ENCODE measurements around the gene SEC63. TPM values are rescaled to one million over a fixed set of nuclear protein-coding genes. Genes with fewer than 3 reads are reported as not detected.
A peak's percentile ranks its signal among the peaks of the same experiment; 100 is the strongest.

SEC63 gene
- total RNA-seq, 6 donors from 2014 or later = 35.0 to 111 (median 77.9) TPM

DNA sequence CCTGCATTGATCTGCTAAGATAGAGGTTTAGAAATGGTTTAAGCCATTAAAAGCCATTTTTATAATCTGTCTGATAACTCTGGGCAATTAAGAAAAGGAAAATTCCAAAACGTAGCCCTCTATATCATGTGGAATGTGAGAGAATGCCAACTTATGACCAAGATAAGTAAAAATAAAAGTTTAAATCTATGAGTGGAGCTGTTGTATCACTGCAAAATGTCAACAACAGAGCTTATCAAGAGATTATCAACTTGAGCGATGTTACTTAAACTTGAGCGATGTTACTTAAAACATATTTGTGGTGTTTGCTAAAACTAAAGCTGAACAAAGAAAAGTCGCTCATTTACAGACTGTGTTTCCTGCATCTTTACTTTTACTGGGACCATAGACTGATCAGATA, 87.0 kb downstream of the SEC63 start:
- 88 to 90% methylated on average over 4 of the region's 4 CpGs for WGBS, 2 donors
- H3K36me3 ChIP-seq = peaks cover 0 to 54% (median 24%) of the 10 kb centered on the region in 4 donors
- no peaks in the 10 kb centered on the region for H3K9me3 ChIP-seq
- no peak for DNase-seq
- TF ChIP-seq EP300 (IDR thresholded peaks at IDR 0.05) (no peak), POLR2AphosphoS5 (IDR thresholded peaks at IDR 0.05) (no peak), POLR2A (IDR thresholded peaks at IDR 0.05) (no peak)
- TF ChIP-seq, protein P1, sequence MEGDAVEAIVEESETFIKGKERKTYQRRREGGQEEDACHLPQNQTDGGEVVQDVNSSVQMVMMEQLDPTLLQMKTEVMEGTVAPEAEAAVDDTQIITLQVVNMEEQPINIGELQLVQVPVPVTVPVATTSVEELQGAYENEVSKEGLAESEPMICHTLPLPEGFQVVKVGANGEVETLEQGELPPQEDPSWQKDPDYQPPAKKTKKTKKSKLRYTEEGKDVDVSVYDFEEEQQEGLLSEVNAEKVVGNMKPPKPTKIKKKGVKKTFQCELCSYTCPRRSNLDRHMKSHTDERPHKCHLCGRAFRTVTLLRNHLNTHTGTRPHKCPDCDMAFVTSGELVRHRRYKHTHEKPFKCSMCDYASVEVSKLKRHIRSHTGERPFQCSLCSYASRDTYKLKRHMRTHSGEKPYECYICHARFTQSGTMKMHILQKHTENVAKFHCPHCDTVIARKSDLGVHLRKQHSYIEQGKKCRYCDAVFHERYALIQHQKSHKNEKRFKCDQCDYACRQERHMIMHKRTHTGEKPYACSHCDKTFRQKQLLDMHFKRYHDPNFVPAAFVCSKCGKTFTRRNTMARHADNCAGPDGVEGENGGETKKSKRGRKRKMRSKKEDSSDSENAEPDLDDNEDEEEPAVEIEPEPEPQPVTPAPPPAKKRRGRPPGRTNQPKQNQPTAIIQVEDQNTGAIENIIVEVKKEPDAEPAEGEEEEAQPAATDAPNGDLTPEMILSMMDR (IDR thresholded peaks at IDR 0.05) = no peak
- H3K4me1 ChIP-seq = no peaks in the 10 kb centered on the region
- H3K27me3 ChIP-seq = no peaks in the 10 kb centered on the region
- ATAC-seq (ENCODE audit: low FRiP score in 2 of 2) = no peak
- H3K27ac ChIP-seq = no peak overlapping the region
- no peak overlapping the region for H3K4me3 ChIP-seq

DNA sequence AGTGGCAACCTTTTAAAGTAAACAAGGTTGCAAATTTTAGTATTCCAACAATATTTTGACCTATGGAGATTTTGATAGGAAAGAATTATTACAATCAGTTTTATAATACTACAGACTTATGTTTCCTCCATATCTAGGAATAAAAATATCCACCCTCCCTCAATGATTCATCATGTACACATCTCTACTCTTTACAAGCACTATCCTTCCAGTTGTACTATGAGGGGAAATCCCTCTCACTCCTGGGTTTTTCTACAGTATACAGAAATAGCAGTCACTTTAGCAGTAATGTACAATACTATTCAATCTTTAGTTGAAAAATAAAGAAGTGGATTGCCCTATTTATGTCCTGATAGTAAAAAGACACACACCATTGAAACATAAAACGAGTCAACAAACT, 87.6 kb downstream of the SEC63 start:
- TF ChIP-seq POLR2AphosphoS5 (IDR thresholded peaks at IDR 0.05) = no peak
- TF ChIP-seq, protein P1 (IDR thresholded peaks at IDR 0.05) = no peak
- TF ChIP-seq POLR2A (IDR thresholded peaks at IDR 0.05) = no peak
- TF ChIP-seq EP300 (IDR thresholded peaks at IDR 0.05) = no peak
- ATAC-seq (ENCODE audit: low FRiP score in 2 of 2) (no peak), DNase-seq (no peak)
- H3K4me3 ChIP-seq = no peak overlapping the region
- WGBS, 2 donors = 72 to 85% methylated on average over 1 of the region's 1 CpG
- no peaks in the 10 kb centered on the region for H3K4me1 ChIP-seq
- no peaks in the 10 kb centered on the region for H3K9me3 ChIP-seq
- H3K36me3 ChIP-seq = peaks cover 0 to 47% (median 20%) of the 10 kb centered on the region in 4 donors
- no peaks in the 10 kb centered on the region for H3K27me3 ChIP-seq
- H3K27ac ChIP-seq = no peak overlapping the region

DNA sequence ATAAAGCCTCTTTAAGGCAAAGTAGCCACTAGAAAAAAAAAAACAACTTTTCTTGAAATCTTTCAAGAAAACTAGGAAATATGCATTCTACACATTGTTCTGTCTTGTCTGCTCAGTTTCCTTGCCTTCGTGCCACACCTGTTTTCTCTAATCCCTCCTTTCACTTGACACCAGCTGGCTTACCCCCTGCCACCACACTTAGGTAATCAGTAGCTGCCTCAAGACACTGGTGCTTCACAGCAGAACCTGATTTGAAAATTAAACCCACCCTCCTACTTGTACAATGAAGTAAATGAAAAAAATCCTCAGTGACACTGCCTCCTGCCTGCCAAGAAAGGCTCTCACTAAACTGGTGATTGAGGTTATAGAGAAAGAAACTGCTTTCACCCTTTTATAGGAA, 88.1 kb downstream of the SEC63 start:
- H3K36me3 ChIP-seq = peaks cover 0 to 42% (median 15%) of the 10 kb centered on the region in 4 donors
- no peak for TF ChIP-seq EP300 (IDR thresholded peaks at IDR 0.05)
- TF ChIP-seq, protein P1 (IDR thresholded peaks at IDR 0.05) = no peak
- TF ChIP-seq POLR2AphosphoS5 (IDR thresholded peaks at IDR 0.05) = no peak
- no peak for TF ChIP-seq POLR2A (IDR thresholded peaks at IDR 0.05)

DNA sequence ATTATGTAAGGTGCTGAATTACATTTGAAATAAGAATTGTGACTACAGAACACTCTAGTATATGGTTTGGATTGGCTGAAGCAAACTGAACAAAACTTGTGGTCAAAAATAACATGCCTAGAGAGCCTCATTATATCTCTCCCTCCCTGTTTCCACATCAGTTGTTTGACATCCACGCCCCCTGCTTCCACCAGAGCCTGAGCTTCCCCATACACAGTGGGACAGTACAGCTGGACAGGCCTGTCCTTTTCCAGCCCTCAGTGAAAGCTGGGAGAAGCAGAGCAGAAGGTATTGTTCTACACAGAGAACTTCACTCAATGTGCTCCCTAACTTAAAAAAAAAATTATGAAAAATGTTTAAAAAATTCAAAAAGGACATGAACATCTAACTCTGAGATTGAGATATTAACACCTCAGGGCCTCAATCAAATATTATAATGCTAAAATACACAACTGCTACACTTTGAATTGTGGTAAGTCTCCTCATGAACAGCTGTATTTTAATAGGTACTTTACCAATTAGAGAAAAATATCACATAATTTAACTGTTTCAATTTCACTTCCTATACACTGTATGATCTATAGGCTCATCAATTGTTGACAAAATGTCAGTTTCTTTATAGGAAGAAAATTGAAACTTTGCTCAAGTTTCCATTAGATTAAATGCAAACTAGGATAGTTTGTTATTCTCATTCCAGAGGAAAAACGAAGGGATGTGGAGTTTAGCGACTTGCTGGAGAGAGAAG, 89.0 kb downstream of the SEC63 start:
- Histone ChIP-seq H3K27me3 (no peaks in the 10 kb centered on the region), H3K27ac (no peak overlapping the region), H3K4me3 (no peak overlapping the region), H3K36me3 (peaks cover 0 to 37% (median 12%) of the 10 kb centered on the region in 4 donors), H3K4me1 (no peaks in the 10 kb centered on the region), H3K9me3 (no peaks in the 10 kb centered on the region)
- ATAC-seq (ENCODE audit: low FRiP score in 2 of 2) (no peak), DNase-seq (no peak)
- TF ChIP-seq POLR2A (IDR thresholded peaks at IDR 0.05) (no peak), POLR2AphosphoS5 (IDR thresholded peaks at IDR 0.05) (no peak), EP300 (IDR thresholded peaks at IDR 0.05) (no peak)
- TF ChIP-seq, protein P1 (IDR thresholded peaks at IDR 0.05) = no peak
- 61 to 63% methylated on average over 3 of the region's 3 CpGs for WGBS, 2 donors

More for the DNA sequence above, 88.1 kb downstream of the SEC63 start:
- WGBS, 2 donors = 0% methylated on average over 1 of the region's 1 CpG
- Histone ChIP-seq H3K4me1 (no peaks in the 10 kb centered on the region), H3K9me3 (no peaks in the 10 kb centered on the region), H3K27ac (no peak overlapping the region), H3K27me3 (no peaks in the 10 kb centered on the region), H3K4me3 (no peak overlapping the region)
- DNase-seq = no peak
- ATAC-seq (ENCODE audit: low FRiP score in 2 of 2) = no peak

DNA sequence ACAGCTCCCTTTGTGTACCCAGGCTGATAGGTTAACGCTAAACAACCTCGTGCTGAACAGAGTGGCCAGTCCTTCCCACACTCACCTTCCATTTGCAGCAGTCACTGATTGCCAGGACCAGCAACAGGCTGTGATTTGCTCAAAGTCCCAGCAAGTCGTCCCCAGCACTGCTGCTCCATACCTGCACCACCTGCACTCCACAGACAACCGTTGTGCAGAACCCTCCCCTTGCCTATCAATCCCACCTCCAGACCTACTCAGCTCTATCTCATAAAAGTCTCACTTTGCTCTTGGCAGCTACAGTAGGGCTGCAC, 90.7 kb downstream of the SEC63 start:
- Histone ChIP-seq H3K27me3 (no peaks in the 10 kb centered on the region), H3K27ac (no peak overlapping the region), H3K4me1 (no peaks in the 10 kb centered on the region), H3K4me3 (no peak overlapping the region), H3K9me3 (no peaks in the 10 kb centered on the region), H3K36me3 (peaks cover 0 to 25% (median 6%) of the 10 kb centered on the region in 4 donors)
- no peak for DNase-seq
- no peak for TF ChIP-seq POLR2AphosphoS5 (IDR thresholded peaks at IDR 0.05)
- TF ChIP-seq EP300 (IDR thresholded peaks at IDR 0.05) = no peak
- TF ChIP-seq, protein P1 (IDR thresholded peaks at IDR 0.05) = no peak
- no peak for TF ChIP-seq POLR2A (IDR thresholded peaks at IDR 0.05)
- peak in 1 of 2 donors; percentile 21 for ATAC-seq (ENCODE audit: low FRiP score in 2 of 2)
- WGBS, 2 donors = 27 to 34% methylated on average over 4 of the region's 4 CpGs

Measured in upper lobe of left lung (tissue), 6 donors.